Smooth muscle cell (in vitro differentiated cells): Measurements from ENCODE around the gene MAIP1. TPM values are rescaled to one million over a fixed set of nuclear protein-coding genes. Genes with fewer than 3 reads are reported as not detected.
"Not testable (repeated sequence)": the region's sequence is repeated elsewhere in the genome, so short reads cannot be mapped to it uniquely, and the experiment has no call there.

Source experiments
- DNase-seq: peaks from one replicate; lab custom pipeline; 2025; ENCODE audit not compliant: unreplicated experiment; lab: John Stamatoyannopoulos, UW
- H2AFZ ChIP-seq: fragments of 200-600 bp; sonication (generic); 2 replicates; pipeline ENCODE4 v1.6.0; 2016; ENCODE audit warnings: antibody characterized with exemption, low read depth, mild to moderate bottlenecking
- H3F3A ChIP-seq: fragments of 200-600 bp; sonication (generic); 2 replicates; pipeline ENCODE4 v1.6.0; 2017; ENCODE audit warnings: antibody characterized with exemption, low read depth
- H3K27ac ChIP-seq: fragments of 200-600 bp; sonication (generic); 2 replicates; pipeline ENCODE4 v1.5.1; 2016; ENCODE audit warnings: low read depth, mild to moderate bottlenecking
- H3K27me3 ChIP-seq: fragments of 200-600 bp; sonication (generic); 2 replicates; pipeline ENCODE4 v1.6.1; 2016; ENCODE audit warnings: low read depth, mild to moderate bottlenecking
- H3K36me3 ChIP-seq: fragments of 200-600 bp; sonication (generic); 2 replicates; pipeline ENCODE4 v1.5.1; 2016; ENCODE audit warnings: low read depth
- H3K4me1 ChIP-seq: fragments of 200-600 bp; sonication (generic); 2 replicates; pipeline ENCODE4 v1.5.1; 2016; ENCODE audit warnings: low read depth
- H3K4me2 ChIP-seq: fragments of 200-600 bp; sonication (generic); 2 replicates; pipeline ENCODE4 v1.6.0; 2016; ENCODE audit warnings: mild to moderate bottlenecking
- H3K4me3 ChIP-seq: fragments of 200-600 bp; sonication (generic); 2 replicates; pipeline ENCODE4 v1.5.1; 2016; ENCODE audit warnings: mild to moderate bottlenecking
- H3K79me2 ChIP-seq: fragments of 200-600 bp; sonication (generic); 2 replicates; pipeline ENCODE4 v1.6.0; 2016; ENCODE audit warnings: low read depth, mild to moderate bottlenecking
- H3K9ac ChIP-seq: fragments of 200-600 bp; sonication (generic); 2 replicates; pipeline ENCODE4 v1.6.0; 2016; ENCODE audit warnings: low read depth
- H3K9me3 ChIP-seq: fragments of 200-600 bp; sonication (generic); replicated peaks from 2 replicates; pipeline ENCODE4 v1.5.1; 2016; ENCODE audit warnings: low read depth
- H4K20me1 ChIP-seq: fragments of 200-600 bp; sonication (generic); 2 replicates; pipeline ENCODE4 v1.6.0; 2016; ENCODE audit warnings: low read depth
- CTCF ChIP-seq: fragments of 200-600 bp; sonication (generic); IDR thresholded peaks from 2 replicates; pipeline ENCODE4 v1.5.1; 2017; ENCODE audit warnings: borderline replicate concordance, mild to moderate bottlenecking, antibody characterized with exemption; ENCODE audit not compliant: insufficient read depth, poor library complexity, severe bottlenecking
- WGBS: methylation state at CpG from one replicate; pipeline ENCODE4 v1.1.7; 2016; ENCODE audit warnings: low lambda C conversion rate; 5-methylcytosine and 5-hydroxymethylcytosine counted together
- polyA plus RNA-seq: library from polyadenylated mRNA; unstranded; fragments of >200 nt; fragmentation: Nextera tagmentation; extraction: Ambion mirVana; gene quantifications from 2 replicates; pipeline ENCODE4 v1.2.1, GENCODE V29; 2016
- total RNA-seq: library from RNA; depleted of rRNA; stranded (reverse); fragments of >200 nt; gene quantifications from 2 replicates; pipeline ENCODE4 v1.2.3, GENCODE V29; 2014

Gene MAIP1
- total and polyA plus RNA-seq, 2 experiments from 2014 or later, result 15.0 to 133 TPM

GRCh38 chr2:199911052-199911876 lies 44.1 kb upstream of the MAIP1 start, which contains the start of gene C2orf69:
Gene C2orf69, plus strand, starts transcription at chr2:199911293. Its CDS starts 146 bp downstream, at chr2:199911439.
- H2AFZ ChIP-seq, result peak within 1 kb of the TSS; percentile 93
- peaks cover 13% of the 10 kb centered on the region for H3K4me1 ChIP-seq
- H3K36me3 ChIP-seq, result no peaks in the 10 kb centered on the region
- peak within 1 kb of the TSS; percentile 76 for H3K4me3 ChIP-seq
- H3F3A ChIP-seq, result peaks cover 3% of the 10 kb centered on the region
- peak within 1 kb of the TSS; percentile 96 for H3K4me2 ChIP-seq
- WGBS, result 2% methylated on average over 79 of the region's 85 CpGs
- peak within 1 kb of the TSS; percentile 94 for H3K9ac ChIP-seq
- peaks cover 44% of the 10 kb centered on the region for H3K79me2 ChIP-seq
- no peak for TF ChIP-seq CTCF
- no peaks in the 10 kb centered on the region for H3K9me3 ChIP-seq
- peak; percentile 85 for DNase-seq
- H3K27ac ChIP-seq, result peak within 1 kb of the TSS; percentile 92
- peaks cover 23% of the 10 kb centered on the region for H4K20me1 ChIP-seq
- no peaks in the 10 kb centered on the region for H3K27me3 ChIP-seq

GRCh38 chr2:199911877-199912161 lies 43.6 kb upstream of the MAIP1 start:
- Histone ChIP-seq H3K27me3 (no peaks in the 10 kb centered on the region), H3F3A (peaks cover 3% of the 10 kb centered on the region), H3K9ac (peak overlapping the region; percentile 94), H3K4me2 (peak overlapping the region; percentile 96), H3K9me3 (no peaks in the 10 kb centered on the region), H2AFZ (peak overlapping the region; percentile 93), H3K79me2 (peaks cover 50% of the 10 kb centered on the region), H4K20me1 (peaks cover 23% of the 10 kb centered on the region), H3K4me3 (peak overlapping the region; percentile 76), H3K36me3 (no peaks in the 10 kb centered on the region), H3K27ac (peak overlapping the region; percentile 92), H3K4me1 (peaks cover 13% of the 10 kb centered on the region)
- TF ChIP-seq CTCF, result no peak
- DNase-seq, result no peak
- under 1% methylated on average over 13 of the region's 13 CpGs for WGBS

GRCh38 chr2:199912553-199913114 lies 42.7 kb upstream of the MAIP1 start:
- H3K36me3 ChIP-seq, H3K9me3 ChIP-seq, DNase-seq, H2AFZ ChIP-seq, H3K27ac ChIP-seq, H3K27me3 ChIP-seq, H3F3A ChIP-seq: not testable (repeated sequence)
- WGBS, result 94% methylated on average over 12 of the region's 12 CpGs
- Histone ChIP-seq H3K4me3 (peak overlapping the region; percentile 76), H3K4me2 (peak overlapping the region; percentile 96), H3K9ac (peak overlapping the region; percentile 8), H4K20me1 (peaks cover 28% of the 10 kb centered on the region), H3K4me1 (peaks cover 13% of the 10 kb centered on the region), H3K79me2 (peaks cover 57% of the 10 kb centered on the region)

- H3K4me1 ChIP-seq, result peaks cover 13% of the 10 kb centered on the region
- peaks cover 3% of the 10 kb centered on the region for H3F3A ChIP-seq
- peaks cover 38% of the 10 kb centered on the region for H4K20me1 ChIP-seq
- no peaks in the 10 kb centered on the region for H3K36me3 ChIP-seq
- H3K79me2 ChIP-seq, result peaks cover 75% of the 10 kb centered on the region
- no peak overlapping the region for H3K4me2 ChIP-seq
- H2AFZ ChIP-seq, result no peak overlapping the region
- no peak overlapping the region for H3K9ac ChIP-seq
- WGBS, result 97% methylated on average over 2 of the region's 2 CpGs
- H3K9me3 ChIP-seq, result no peaks in the 10 kb centered on the region
- no peak for DNase-seq
- peak overlapping the region; percentile 9 for H3K27ac ChIP-seq
- no peaks in the 10 kb centered on the region for H3K27me3 ChIP-seq
- H3K4me3 ChIP-seq, result no peak overlapping the region
- TF ChIP-seq CTCF, result no peak
Observed at GRCh38 chr2:199914372-199914958, 40.9 kb upstream of the MAIP1 start.
